HCT116 (cell line): ENCODE measurements around the gene FABP1. TPM values are rescaled to one million over a fixed set of nuclear protein-coding genes. Genes with fewer than 3 reads are reported as not detected.
A peak's percentile ranks its signal among the peaks of the same experiment; 100 is the strongest.

Source experiments
- ATAC-seq: fragments of 200-7000 bp; cut with Tn5 transposase; 2 replicates; pipeline ENCODE4 v1.9.1; 2020; ENCODE audit warnings: mild to moderate bottlenecking, moderate library complexity
- BruUV-seq: library from RNA; stranded (reverse); fragments of 400-500 nt; replicated peaks from 2 replicates; lab custom pipeline; 2021; lab: Mats Ljungman, UMichigan
- CTCF ChIA-PET: fragments of 300-600 bp; sonication (Branson Sonifier 250); formaldehyde crosslinking; loops from one replicate; lab custom pipeline; 2021; ENCODE audit warnings: antibody characterized with exemption; lab: Charles Lee
- POLR2A ChIA-PET: fragments of 300-600, 350-600 bp; sonication (Branson Sonifier 250); formaldehyde crosslinking; loops from one replicate; lab custom pipeline; 2021; ENCODE audit warnings: antibody characterized with exemption; lab: Charles Lee
- RAD21 ChIA-PET, 2 experiments: fragments of 300-600 bp; sonication (Branson Sonifier 250); formaldehyde crosslinking; loops; one replicate each; lab custom pipeline; 2023; ENCODE audit warnings: low total read pairs in 2 of 2; ENCODE audit not compliant: uncharacterized antibody in 2 of 2, unreplicated experiment in 2 of 2, low non-redundant PET in 1 of 2; lab: Charles Lee
- DNase-seq: peaks from one replicate; pipeline ENCODE4 v3.0.0-alpha.2; 2010; ENCODE audit warnings: low read depth, low spot score
- H2AFZ ChIP-seq: fragments of 200-600 bp; shearing (Covaris generic), sonication (generic); 2 replicates; pipeline ENCODE4 v1.6.1; 2017; ENCODE audit warnings: low read depth, mixed run types, mixed read lengths, antibody characterized with exemption, low read length; ENCODE audit not compliant: poor library complexity, severe bottlenecking
- H3K27ac ChIP-seq: 2 replicates; pipeline ENCODE4 v1.5.1; 2012; ENCODE audit warnings: low read depth, low read length
- H3K27me3 ChIP-seq: fragments of 200-600 bp; sonication (generic); 2 replicates; pipeline ENCODE4 v1.6.1; 2016; ENCODE audit warnings: mixed run types, low read length, mixed read lengths; ENCODE audit not compliant: insufficient read depth
- H3K36me3 ChIP-seq, 2 experiments: fragments of 200-500 bp in 1 of 2; fragments of 200-600 bp in 1 of 2; sonication (Bioruptor generic) in 1 of 2; sonication (generic) in 1 of 2; 2 replicates each; pipeline versions ENCODE4 v1.5.1 to v1.6.1; 2014 to 2016; ENCODE audit warnings: low read length in 2 of 2, inconsistent platforms in 1 of 2, mixed read lengths in 1 of 2, mixed run types in 1 of 2; ENCODE audit not compliant: insufficient read depth in 2 of 2, control insufficient read depth in 1 of 2
- H3K4me1 ChIP-seq, 2 experiments: fragments of 200-600 bp in 1 of 2; sonication (generic) in 1 of 2; 2 replicates each; pipeline versions ENCODE4 v1.5.1 to v1.6.1; 2012 to 2017; ENCODE audit warnings: low read length in 2 of 2, inconsistent platforms in 1 of 2, mild to moderate bottlenecking in 1 of 2, mixed read lengths in 1 of 2, mixed run types in 1 of 2, moderate library complexity in 1 of 2; ENCODE audit not compliant: insufficient read depth in 2 of 2, control insufficient read depth in 1 of 2
- H3K4me2 ChIP-seq: fragments of 200-600 bp; sonication (generic); 2 replicates; pipeline ENCODE4 v1.6.1; 2017; ENCODE audit warnings: mixed run types, low read length, mixed read lengths
- H3K4me3 ChIP-seq, 2 experiments: fragments of 200-600 bp in 1 of 2; sonication (generic) in 1 of 2; replicated peaks in 1 of 2; 2 replicates each; pipeline ENCODE4 v1.5.1; 2011 to 2016; ENCODE audit warnings: low read length in 2 of 2, control low read depth in 1 of 2, low read depth in 1 of 2, mild to moderate bottlenecking in 1 of 2, mixed read lengths in 1 of 2, mixed run types in 1 of 2
- H3K79me2 ChIP-seq: fragments of 200-600 bp; sonication (generic); 2 replicates; pipeline ENCODE4 v1.6.1; 2017; ENCODE audit warnings: mild to moderate bottlenecking, mixed run types, low read length, moderate library complexity, mixed read lengths; ENCODE audit not compliant: insufficient read depth
- H3K9ac ChIP-seq: fragments of 200-600 bp; sonication (generic); 2 replicates; pipeline ENCODE4 v1.6.1; 2016; ENCODE audit warnings: low read length, mixed read lengths
- H3K9me2 ChIP-seq: fragments of 200-600 bp; sonication (generic), shearing (Covaris generic); 2 replicates; pipeline ENCODE4 v1.6.1; 2017; ENCODE audit warnings: mixed run types, mild to moderate bottlenecking, moderate library complexity; ENCODE audit not compliant: insufficient read depth
- H3K9me3 ChIP-seq, 2 experiments: fragments of 200-500 bp in 1 of 2; fragments of 200-600 bp in 1 of 2; sonication (Bioruptor generic) in 1 of 2; sonication (generic) in 1 of 2; 2 replicates each; pipeline ENCODE4 v1.6.1; 2014 to 2017; ENCODE audit warnings: low read length in 2 of 2, mixed read lengths in 2 of 2, inconsistent platforms in 1 of 2, low read depth in 1 of 2, mild to moderate bottlenecking in 1 of 2, mixed run types in 1 of 2, moderate library complexity in 1 of 2; ENCODE audit not compliant: control insufficient read depth in 1 of 2, insufficient read depth in 1 of 2
- H4K20me1 ChIP-seq: fragments of 200-600 bp; sonication (generic), shearing (Covaris generic); 2 replicates; pipeline ENCODE4 v1.6.1; 2017; ENCODE audit warnings: mixed run types, mild to moderate bottlenecking, moderate library complexity; ENCODE audit not compliant: insufficient read depth
- ATF3 ChIP-seq: IDR thresholded peaks from 2 replicates; pipeline ENCODE4 v1.6.1; 2012
- CBX3 ChIP-seq: IDR thresholded peaks from 2 replicates; pipeline ENCODE4 v1.6.1; 2012; ENCODE audit warnings: low read depth
- CEBPB ChIP-seq: IDR thresholded peaks from 2 replicates; pipeline ENCODE4 v1.6.1; 2012; ENCODE audit warnings: low read depth
- ELF1 ChIP-seq: IDR thresholded peaks from 2 replicates; pipeline ENCODE4 v1.6.1; 2012; ENCODE audit warnings: low read depth, borderline replicate concordance
- EZH2 ChIP-seq: fragments of 200-600 bp; sonication (generic); IDR thresholded peaks from 2 replicates; pipeline ENCODE4 v1.6.1; 2017; ENCODE audit warnings: antibody characterized with exemption, mixed run types
- FOSL1 ChIP-seq: IDR thresholded peaks from 2 replicates; pipeline ENCODE4 v1.6.1; 2012; ENCODE audit warnings: low read depth
- POLR2A ChIP-seq: IDR thresholded peaks from 2 replicates; pipeline ENCODE4 v1.7.0; 2011; ENCODE audit warnings: borderline replicate concordance; ENCODE audit not compliant: insufficient read depth, insufficient read length; ENCODE audit errors: extremely low read depth
- POLR2AphosphoS5 ChIP-seq: IDR thresholded peaks from 2 replicates; pipeline ENCODE4 v1.6.1; 2011; ENCODE audit warnings: mild to moderate bottlenecking, low read depth, low read length, moderate library complexity
- REST ChIP-seq: IDR thresholded peaks from 2 replicates; pipeline ENCODE4 v1.6.1; 2012; ENCODE audit warnings: low read depth
- SP1 ChIP-seq: IDR thresholded peaks from 2 replicates; pipeline ENCODE4 v1.6.1; 2012; ENCODE audit warnings: low read depth
- ZFX ChIP-seq: fragments of 450-650 bp; IDR thresholded peaks from 2 replicates; pipeline ENCODE4 v1.6.1; 2017
- intact Hi-C: fragments of 100-400 bp; cut with micrococcal nuclease; formaldehyde crosslinking; loops from 2 replicates; pipeline ENCODE4 v1.10.0; 2022
- total RNA-seq: library from RNA; stranded (reverse); gene quantifications from one replicate; pipeline ENCODE4 v1.2.1, GENCODE V29; 2021; ENCODE audit not compliant: unreplicated experiment
- TF ChIP-seq, protein P1 (sequence below): IDR thresholded peaks from 2 replicates; pipeline ENCODE4 v1.6.1; 2011; ENCODE audit warnings: mild to moderate bottlenecking, low read length, moderate library complexity; ENCODE audit not compliant: insufficient replicate concordance; ENCODE audit errors: extremely low read depth

The FABP1 gene
- total RNA-seq, 1 experiment from 2014 or later, result 0.61 TPM

- intact Hi-C loops, result no loop called here
- no peak overlapping the region for H3K4me3 ChIP-seq
- no peak overlapping the region for H3K9ac ChIP-seq
- ChIA-PET CTCF (interaction anchor here (1.9 kb wide), 1 partner anchor 39 kb away, joined by 6 read pairs; no protein-coding TSS in a partner anchor), POLR2A (no interaction called here), RAD21 (no interaction called here)
- DNase-seq (peak; percentile 41), ATAC-seq (peak; percentile 98)
- no peaks in the 10 kb centered on the region for H3K4me1 ChIP-seq
- H3K9me2 ChIP-seq, result no peaks in the 10 kb centered on the region
- no peaks in the 10 kb centered on the region for H3K9me3 ChIP-seq
- H3K36me3 ChIP-seq, result no peaks in the 10 kb centered on the region
- TF ChIP-seq SP1 (peak; percentile 27; the same call in 1 of the 2 replicates), CBX3 (no peak), ATF3 (no peak), CEBPB (peak; percentile 87), POLR2A (no peak)
- H4K20me1 ChIP-seq, result no peaks in the 10 kb centered on the region
- no peaks in the 10 kb centered on the region for H3K79me2 ChIP-seq
- H3K4me2 ChIP-seq, result no peak overlapping the region
- no peak overlapping the region for H3K27ac ChIP-seq
- no peak overlapping the region for H2AFZ ChIP-seq
- BruUV-seq, result no TSS peak
- no peaks in the 10 kb centered on the region for H3K27me3 ChIP-seq
Observed at GRCh38 chr2:88099798-88100488, 27.9 kb downstream of the FABP1 start.

DNA sequence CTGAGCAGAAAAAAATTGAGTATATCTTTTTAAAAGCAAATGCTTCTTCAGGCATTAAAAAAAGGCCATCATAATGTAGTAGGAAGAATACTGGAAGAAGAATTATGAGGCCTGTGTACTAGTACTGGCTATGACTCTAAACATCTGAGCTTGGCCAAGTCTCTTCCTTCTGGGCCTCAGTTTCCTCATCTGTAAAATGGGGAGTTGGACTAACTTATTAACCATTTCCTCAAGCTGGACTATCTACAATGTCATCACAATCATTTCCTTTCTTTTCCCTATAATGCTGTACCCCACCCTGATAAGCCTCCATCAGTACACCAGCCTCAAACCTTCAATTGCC is 29.3 kb downstream of the FABP1 start:
- Histone ChIP-seq H3K9me3 (no peaks in the 10 kb centered on the region), H3K27ac (no peak overlapping the region), H2AFZ (no peak overlapping the region), H3K4me2 (no peak overlapping the region), H4K20me1 (no peaks in the 10 kb centered on the region), H3K4me1 (no peaks in the 10 kb centered on the region), H3K4me3 (no peak overlapping the region), H3K79me2 (no peaks in the 10 kb centered on the region), H3K36me3 (no peaks in the 10 kb centered on the region), H3K9ac (no peak overlapping the region), H3K27me3 (no peaks in the 10 kb centered on the region), H3K9me2 (no peaks in the 10 kb centered on the region)
- no peak for ATAC-seq
- CTCF ChIA-PET, result no interaction called here
- DNase-seq, result no peak
- RAD21 ChIA-PET, result no interaction called here
- BruUV-seq, result no TSS peak
- intact Hi-C loops, result no loop called here
- POLR2A ChIA-PET, result interaction anchor here (1.2 kb wide), 1 partner anchor 83 kb away, joined by 4 read pairs; the partner anchor contains the start of gene RNU2-63P
- no peak for TF ChIP-seq POLR2AphosphoS5
- TF ChIP-seq, protein P1, sequence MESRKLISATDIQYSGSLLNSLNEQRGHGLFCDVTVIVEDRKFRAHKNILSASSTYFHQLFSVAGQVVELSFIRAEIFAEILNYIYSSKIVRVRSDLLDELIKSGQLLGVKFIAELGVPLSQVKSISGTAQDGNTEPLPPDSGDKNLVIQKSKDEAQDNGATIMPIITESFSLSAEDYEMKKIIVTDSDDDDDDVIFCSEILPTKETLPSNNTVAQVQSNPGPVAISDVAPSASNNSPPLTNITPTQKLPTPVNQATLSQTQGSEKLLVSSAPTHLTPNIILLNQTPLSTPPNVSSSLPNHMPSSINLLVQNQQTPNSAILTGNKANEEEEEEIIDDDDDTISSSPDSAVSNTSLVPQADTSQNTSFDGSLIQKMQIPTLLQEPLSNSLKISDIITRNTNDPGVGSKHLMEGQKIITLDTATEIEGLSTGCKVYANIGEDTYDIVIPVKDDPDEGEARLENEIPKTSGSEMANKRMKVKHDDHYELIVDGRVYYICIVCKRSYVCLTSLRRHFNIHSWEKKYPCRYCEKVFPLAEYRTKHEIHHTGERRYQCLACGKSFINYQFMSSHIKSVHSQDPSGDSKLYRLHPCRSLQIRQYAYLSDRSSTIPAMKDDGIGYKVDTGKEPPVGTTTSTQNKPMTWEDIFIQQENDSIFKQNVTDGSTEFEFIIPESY, result no peak
- TF ChIP-seq REST, result no peak
- TF ChIP-seq FOSL1, result no peak
- no peak for TF ChIP-seq EZH2
- TF ChIP-seq CEBPB, result no peak
- TF ChIP-seq ELF1, result no peak
- no peak for TF ChIP-seq CBX3
- no peak for TF ChIP-seq ZFX
